ENCODE data around the gene EXD3. TPM values are rescaled to one million over a fixed set of nuclear protein-coding genes. Genes with fewer than 3 reads are reported as not detected.

EXD3 gene
- total RNA-seq, 1 donor from 2014 or later: 10.8 TPM

GRCh38 chr9:137369911-137370764 is 52.8 kb downstream of the EXD3 start:
- Histone ChIP-seq H3K36me3 (ENCODE audit: control insufficient read depth, insufficient read depth, low read length) (peaks cover 1% of the 10 kb centered on the region), H3K4me3 (ENCODE audit: low read depth, low read length) (no peak overlapping the region), H3K27me3 (ENCODE audit: control insufficient read depth, insufficient read depth, low read length) (no peaks in the 10 kb centered on the region)
- FAIRE-seq: no peak
- DNase-seq (ENCODE audit: low read depth): no peak
- TF ChIP-seq CTCF (IDR thresholded peaks at IDR 0.05; ENCODE audit: insufficient read depth, low read length, severe bottlenecking): no peak

- H3K36me3 ChIP-seq (ENCODE audit: control insufficient read depth, insufficient read depth, low read length): peaks cover 1% of the 10 kb centered on the region
- H3K4me3 ChIP-seq (ENCODE audit: low read depth, low read length): no peak overlapping the region
- DNase-seq (ENCODE audit: low read depth): no peak
- TF ChIP-seq CTCF (IDR thresholded peaks at IDR 0.05; ENCODE audit: insufficient read depth, low read length, severe bottlenecking): no peak
- no peaks in the 10 kb centered on the region for H3K27me3 ChIP-seq (ENCODE audit: control insufficient read depth, insufficient read depth, low read length)
- FAIRE-seq: no peak
These were observed 53.7 kb downstream of the EXD3 start for GRCh38 chr9:137369061-137369787.

- no peak for TF ChIP-seq CTCF (IDR thresholded peaks at IDR 0.05; ENCODE audit: insufficient read depth, low read length, severe bottlenecking)
- Histone ChIP-seq H3K36me3 (ENCODE audit: control insufficient read depth, insufficient read depth, low read length) (peaks cover 1% of the 10 kb centered on the region), H3K27me3 (ENCODE audit: control insufficient read depth, insufficient read depth, low read length) (no peaks in the 10 kb centered on the region), H3K4me3 (ENCODE audit: low read depth, low read length) (no peak overlapping the region)
- FAIRE-seq: no peak
- DNase-seq (ENCODE audit: low read depth): no peak
These were observed 54.4 kb downstream of the EXD3 start for GRCh38 chr9:137368431-137369035.

GRCh38 chr9:137367506-137368430 is 55.2 kb downstream of the EXD3 start:
- H3K27me3 ChIP-seq (ENCODE audit: control insufficient read depth, insufficient read depth, low read length): no peaks in the 10 kb centered on the region
- DNase-seq (ENCODE audit: low read depth) (no peak), FAIRE-seq (no peak)
- TF ChIP-seq CTCF (IDR thresholded peaks at IDR 0.05; ENCODE audit: insufficient read depth, low read length, severe bottlenecking): no peak
- H3K36me3 ChIP-seq (ENCODE audit: control insufficient read depth, insufficient read depth, low read length): peaks cover 1% of the 10 kb centered on the region
- H3K4me3 ChIP-seq (ENCODE audit: low read depth, low read length): no peak overlapping the region

- H3K4me3 ChIP-seq (ENCODE audit: low read depth, low read length): no peak overlapping the region
- FAIRE-seq (no peak), DNase-seq (ENCODE audit: low read depth) (no peak)
- H3K36me3 ChIP-seq (ENCODE audit: control insufficient read depth, insufficient read depth, low read length): peaks cover 1% of the 10 kb centered on the region
- no peaks in the 10 kb centered on the region for H3K27me3 ChIP-seq (ENCODE audit: control insufficient read depth, insufficient read depth, low read length)
- TF ChIP-seq CTCF (IDR thresholded peaks at IDR 0.05; ENCODE audit: insufficient read depth, low read length, severe bottlenecking): no peak
These were observed 56.0 kb downstream of the EXD3 start for GRCh38 chr9:137366891-137367381.

Data from bronchial epithelial cell (primary cell).